Endodermal cell (in vitro differentiated cells): ENCODE measurements around the gene CAPNS2. TPM values are rescaled to one million over a fixed set of nuclear protein-coding genes. Genes with fewer than 3 reads are reported as not detected.

Experiments used
- DNase-seq: peaks from one replicate; pipeline ENCODE4 v3.0.0-alpha.2; 2017
- H3K27ac ChIP-seq: 2 replicates; pipeline ENCODE4 v1.5.1; 2013; ENCODE audit warnings: mild to moderate bottlenecking, low read depth, low read length, moderate library complexity
- H3K27me3 ChIP-seq: 2 replicates; pipeline ENCODE4 v1.6.1; 2013; ENCODE audit warnings: mild to moderate bottlenecking, low read length, moderate library complexity; ENCODE audit not compliant: insufficient read depth, control insufficient read depth, poor library complexity, severe bottlenecking
- H3K36me3 ChIP-seq: 2 replicates; pipeline ENCODE4 v1.7.0; 2013; ENCODE audit warnings: mild to moderate bottlenecking, low read length, moderate library complexity; ENCODE audit not compliant: control insufficient read depth, insufficient read depth
- H3K4me1 ChIP-seq: one replicate; pipeline ENCODE4 v1.7.0; 2013; ENCODE audit warnings: low read length; ENCODE audit not compliant: control insufficient read depth, insufficient read depth
- H3K4me3 ChIP-seq: 2 replicates; pipeline ENCODE4 v1.5.1; 2013; ENCODE audit warnings: mild to moderate bottlenecking, low read length, moderate library complexity
- H3K9ac ChIP-seq: 2 replicates; pipeline ENCODE4 v1.6.1; 2013; ENCODE audit warnings: mild to moderate bottlenecking, low read length, moderate library complexity; ENCODE audit not compliant: poor library complexity, severe bottlenecking; ENCODE audit errors: extremely low read depth
- H3K9me3 ChIP-seq: 2 replicates; pipeline ENCODE4 v1.6.1; 2013; ENCODE audit warnings: mild to moderate bottlenecking, low read length, moderate library complexity; ENCODE audit not compliant: control insufficient read depth
- H3K27ac Mint-ChIP-seq: 2 replicates; pipeline ENCODE4 v1.8.0; 2020; ENCODE audit warnings: mixed read lengths
- H3K27me3 Mint-ChIP-seq: 2 replicates; pipeline ENCODE4 v1.8.0; 2021; ENCODE audit warnings: mild to moderate bottlenecking, mixed read lengths; ENCODE audit not compliant: insufficient read depth
- H3K36me3 Mint-ChIP-seq: 2 replicates; pipeline ENCODE4 v1.8.0; 2020; ENCODE audit warnings: low read depth, mixed read lengths
- H3K4me1 Mint-ChIP-seq: 2 replicates; pipeline ENCODE4 v1.8.0; 2020; ENCODE audit warnings: mixed read lengths
- H3K4me3 Mint-ChIP-seq: 2 replicates; pipeline ENCODE4 v1.8.0; 2020; ENCODE audit warnings: mild to moderate bottlenecking, moderate library complexity, mixed read lengths
- H3K9me3 Mint-ChIP-seq: 2 replicates; pipeline ENCODE4 v1.8.0; 2020; ENCODE audit warnings: mild to moderate bottlenecking, mixed read lengths
- CTCF ChIP-seq: fragments of 200-600 bp; sonication (generic); conservative IDR thresholded peaks from 2 replicates; pipeline ENCODE4 v1.5.0; 2021; ENCODE audit warnings: antibody characterized with exemption, mild to moderate bottlenecking
- WGBS, 2 experiments: methylation state at CpG; one replicate each; pipeline versions ENCODE4 v1.1.5 to v1.1.7; 2013; ENCODE audit warnings: missing lambda C conversion rate in 2 of 2, mixed read lengths in 1 of 2; ENCODE audit not compliant: insufficient coverage in 1 of 2, insufficient read length in 1 of 2; 5-methylcytosine and 5-hydroxymethylcytosine counted together
- total RNA-seq, 2 donors: library from RNA; stranded (reverse); fragmentation: NEBNext Ultra II Directional in 1 of 2; extraction: Animal tissue kit (Norgen Biotek cat#: 25700) in 1 of 2; gene quantifications; 2 replicates in 1 of 2; 3 replicates in 1 of 2; pipeline ENCODE4 v1.2.1, GENCODE V29; 2021

CAPNS2 gene
- total RNA-seq, 2 donors from 2014 or later: 0.26 to 0.35 TPM

- Mint-ChIP-seq H3K9me3 (no peaks in the 10 kb centered on the region), H3K27ac (no peak overlapping the region), H3K4me1 (no peaks in the 10 kb centered on the region), H3K27me3 (no peaks in the 10 kb centered on the region), H3K36me3 (no peaks in the 10 kb centered on the region), H3K4me3 (no peak overlapping the region)
- Histone ChIP-seq H3K36me3 (no peaks in the 10 kb centered on the region), H3K4me1 (no peaks in the 10 kb centered on the region), H3K4me3 (no peak overlapping the region), H3K27me3 (no peaks in the 10 kb centered on the region), H3K9me3 (no peaks in the 10 kb centered on the region), H3K9ac (no peak overlapping the region), H3K27ac (no peak overlapping the region)
- DNase-seq: no peak
- TF ChIP-seq CTCF: no peak
- WGBS, 2 experiments: no CpG with 5 or more reads among the region's 1 CpG
These were observed 34.3 kb upstream of the CAPNS2 start for GRCh38 chr16:55532227-55532626.

GRCh38 chr16:55534756-55535155, 31.7 kb upstream of the CAPNS2 start:
- Histone ChIP-seq H3K27me3 (no peaks in the 10 kb centered on the region), H3K9me3 (no peaks in the 10 kb centered on the region), H3K36me3 (no peaks in the 10 kb centered on the region), H3K4me3 (no peak overlapping the region), H3K4me1 (no peaks in the 10 kb centered on the region), H3K27ac (no peak overlapping the region), H3K9ac (no peak overlapping the region)
- Mint-ChIP-seq H3K9me3 (no peaks in the 10 kb centered on the region), H3K27ac (no peak overlapping the region), H3K27me3 (no peaks in the 10 kb centered on the region), H3K36me3 (no peaks in the 10 kb centered on the region), H3K4me1 (no peaks in the 10 kb centered on the region), H3K4me3 (no peak overlapping the region)
- no peak for DNase-seq
- TF ChIP-seq CTCF: no peak
- 78 to 94% methylated on average over 2 of the region's 2 CpGs for WGBS, 2 experiments

- Mint-ChIP-seq H3K27me3 (no peaks in the 10 kb centered on the region), H3K27ac (no peak overlapping the region), H3K36me3 (no peaks in the 10 kb centered on the region), H3K9me3 (no peaks in the 10 kb centered on the region), H3K4me1 (no peaks in the 10 kb centered on the region), H3K4me3 (no peak overlapping the region)
- Histone ChIP-seq H3K36me3 (no peaks in the 10 kb centered on the region), H3K27ac (no peak overlapping the region), H3K9me3 (no peaks in the 10 kb centered on the region), H3K27me3 (no peaks in the 10 kb centered on the region), H3K9ac (no peak overlapping the region), H3K4me1 (no peaks in the 10 kb centered on the region), H3K4me3 (no peak overlapping the region)
- 80 to 100% methylated on average over 1 to 5 of the region's 5 CpGs for WGBS, 2 experiments
- no peak for DNase-seq
- no peak for TF ChIP-seq CTCF
These were observed 27.4 kb upstream of the CAPNS2 start for GRCh38 chr16:55539049-55539448.
